Prostate gland (tissue), 2 donors: Measurements from ENCODE around the gene NACA2.

Experiments used
- CTCF ChIP-seq, 4 experiments: fragments of 200-600 bp in 2 of 4; fragments of 450-650 bp in 2 of 4; sonication (generic) in 2 of 4; IDR thresholded peaks; 1 replicate in 3 of 4; 2 replicates in 1 of 4; pipeline ENCODE4 v1.5.1; 2016 to 2019; ENCODE audit warnings: antibody characterized with exemption in 4 of 4, mild to moderate bottlenecking in 2 of 4, moderate library complexity in 2 of 4
- POLR2A ChIP-seq: fragments of 450-650 bp; IDR thresholded peaks from one replicate; pipeline ENCODE4 v1.6.1; 2016; ENCODE audit warnings: antibody characterized with exemption, mild to moderate bottlenecking

DNA sequence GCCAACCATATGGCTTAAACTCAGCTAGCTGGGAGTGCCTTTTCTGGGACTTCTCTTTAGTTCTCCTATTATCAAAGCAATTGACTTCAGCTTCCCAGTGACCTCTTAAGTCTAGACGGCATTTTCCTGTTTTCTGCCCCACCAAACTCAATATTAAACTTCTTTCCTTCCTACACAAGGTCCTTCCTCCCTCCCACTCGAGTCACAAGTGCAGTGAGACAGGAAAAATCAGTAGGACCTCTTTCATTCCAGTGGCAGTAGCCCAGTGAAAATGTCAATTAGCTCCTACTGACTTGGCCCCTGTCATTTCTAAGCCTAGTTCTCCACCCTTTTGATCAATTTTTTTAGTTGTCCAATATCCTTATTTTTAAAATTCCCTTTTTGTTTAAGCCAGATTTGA is 9.6 kb upstream of the NACA2 start:
- TF ChIP-seq CTCF (IDR thresholded peaks at IDR 0.05) (no peak), POLR2A (no peak)
